GM12873 (cell line): ENCODE measurements around the gene EPB41.

Experiments
- TF ChIP-seq, protein P1 (sequence below): IDR thresholded peaks from 2 replicates; pipeline ENCODE4 v1.5.1; 2012; ENCODE audit warnings: low read depth, mild to moderate bottlenecking, moderate library complexity, low read length, control low read depth; ENCODE audit not compliant: insufficient read depth; ENCODE audit errors: missing control alignments

EPB41 gene

DNA sequence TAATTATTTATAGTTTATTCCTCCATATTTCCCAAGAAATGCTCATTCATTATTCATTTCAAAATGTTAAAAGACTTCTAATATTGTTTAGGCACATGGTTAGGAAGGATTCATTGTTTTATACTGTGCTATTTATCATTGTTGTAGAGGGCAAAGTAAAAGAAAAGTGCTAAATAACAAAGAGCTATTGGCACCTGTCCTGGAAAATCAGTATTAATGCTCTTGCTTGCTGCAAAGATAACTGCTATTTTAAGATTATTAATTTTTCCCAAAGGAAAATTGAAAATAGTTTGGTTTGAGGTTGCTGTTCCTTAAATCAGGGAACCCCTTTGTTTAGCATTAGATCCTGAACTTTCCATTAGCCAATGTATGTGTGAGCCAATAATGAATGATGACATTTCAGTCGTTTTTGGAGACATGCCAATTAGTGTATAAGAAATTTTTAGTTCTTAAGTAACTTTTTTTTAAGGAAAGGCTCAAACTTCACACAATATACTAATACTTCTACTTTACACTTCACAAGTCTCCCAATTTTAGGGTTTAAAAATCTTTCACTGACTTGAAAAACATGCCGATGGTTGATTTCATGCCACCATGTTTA is 39.9 kb downstream of the EPB41 start:
- TF ChIP-seq, protein P1, sequence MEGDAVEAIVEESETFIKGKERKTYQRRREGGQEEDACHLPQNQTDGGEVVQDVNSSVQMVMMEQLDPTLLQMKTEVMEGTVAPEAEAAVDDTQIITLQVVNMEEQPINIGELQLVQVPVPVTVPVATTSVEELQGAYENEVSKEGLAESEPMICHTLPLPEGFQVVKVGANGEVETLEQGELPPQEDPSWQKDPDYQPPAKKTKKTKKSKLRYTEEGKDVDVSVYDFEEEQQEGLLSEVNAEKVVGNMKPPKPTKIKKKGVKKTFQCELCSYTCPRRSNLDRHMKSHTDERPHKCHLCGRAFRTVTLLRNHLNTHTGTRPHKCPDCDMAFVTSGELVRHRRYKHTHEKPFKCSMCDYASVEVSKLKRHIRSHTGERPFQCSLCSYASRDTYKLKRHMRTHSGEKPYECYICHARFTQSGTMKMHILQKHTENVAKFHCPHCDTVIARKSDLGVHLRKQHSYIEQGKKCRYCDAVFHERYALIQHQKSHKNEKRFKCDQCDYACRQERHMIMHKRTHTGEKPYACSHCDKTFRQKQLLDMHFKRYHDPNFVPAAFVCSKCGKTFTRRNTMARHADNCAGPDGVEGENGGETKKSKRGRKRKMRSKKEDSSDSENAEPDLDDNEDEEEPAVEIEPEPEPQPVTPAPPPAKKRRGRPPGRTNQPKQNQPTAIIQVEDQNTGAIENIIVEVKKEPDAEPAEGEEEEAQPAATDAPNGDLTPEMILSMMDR = no peak

DNA sequence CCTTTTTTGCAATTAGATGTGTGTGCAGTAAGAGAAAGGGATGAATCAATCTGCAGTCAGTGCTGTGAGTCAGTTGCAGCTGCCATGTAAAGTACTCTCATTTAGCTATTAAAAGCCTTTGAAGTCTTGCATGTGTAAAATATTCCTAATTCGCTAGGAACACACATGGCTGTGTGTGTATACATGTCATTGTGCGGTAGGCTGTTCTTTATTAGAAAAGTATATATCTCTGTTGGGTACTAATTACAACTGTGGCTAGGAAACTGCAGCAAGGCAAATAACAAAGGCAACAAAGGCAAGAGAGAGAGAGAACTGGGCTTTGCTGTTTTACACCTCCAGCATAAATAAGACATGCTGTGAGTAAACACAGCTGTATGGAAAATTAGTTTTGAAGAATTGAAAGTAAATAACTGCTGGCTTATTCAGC is 41.7 kb downstream of the EPB41 start:
- TF ChIP-seq, protein P1 = no peak

DNA sequence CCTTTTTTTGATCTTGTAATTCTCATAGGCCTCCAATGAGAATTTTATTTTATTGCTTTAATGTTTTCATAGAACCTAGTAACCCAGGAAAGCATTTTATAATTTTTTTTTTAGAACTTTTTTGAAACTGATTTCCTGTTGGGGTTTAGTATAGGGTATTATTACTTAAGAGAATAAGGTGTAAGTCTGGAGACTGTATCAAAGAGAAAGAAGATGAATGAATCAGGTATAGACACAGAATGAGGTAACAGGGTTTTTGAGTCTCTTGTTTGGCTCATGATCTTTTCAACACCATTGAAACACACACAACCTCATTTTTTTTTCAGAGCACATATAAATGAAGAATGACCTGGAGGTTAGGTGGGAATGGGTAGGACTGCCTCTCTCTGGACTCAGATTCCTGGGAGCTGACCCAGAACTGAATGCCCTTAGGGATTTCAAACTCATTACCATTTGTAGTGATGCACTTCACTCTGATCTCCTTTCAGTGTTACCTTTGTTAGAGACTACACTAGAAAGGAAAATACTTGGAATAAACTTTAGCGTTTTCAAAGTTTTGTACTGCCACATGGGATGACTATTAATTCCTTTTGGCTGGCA is 51.0 kb downstream of the EPB41 start:
- TF ChIP-seq, protein P1 = no peak

DNA sequence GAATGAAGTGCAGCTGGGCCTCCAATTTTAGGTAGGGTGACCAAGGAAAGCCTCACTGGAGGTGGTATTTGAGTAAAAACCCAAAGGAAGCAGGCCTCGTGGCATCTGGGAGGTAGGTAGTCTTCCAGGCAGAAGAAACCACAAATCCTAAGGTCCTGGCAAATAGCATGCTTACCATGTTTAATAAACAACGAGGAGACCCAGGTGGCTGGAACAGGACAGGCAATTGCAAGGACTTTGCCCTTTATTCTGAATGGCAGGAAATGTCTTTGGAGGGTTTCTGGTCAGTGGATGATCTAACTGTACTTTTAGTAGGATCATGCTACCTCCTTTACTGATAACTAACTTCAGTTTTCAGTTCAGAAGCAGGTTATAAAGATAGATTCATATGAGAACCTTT is 52.2 kb downstream of the EPB41 start:
- TF ChIP-seq, protein P1 = no peak

DNA sequence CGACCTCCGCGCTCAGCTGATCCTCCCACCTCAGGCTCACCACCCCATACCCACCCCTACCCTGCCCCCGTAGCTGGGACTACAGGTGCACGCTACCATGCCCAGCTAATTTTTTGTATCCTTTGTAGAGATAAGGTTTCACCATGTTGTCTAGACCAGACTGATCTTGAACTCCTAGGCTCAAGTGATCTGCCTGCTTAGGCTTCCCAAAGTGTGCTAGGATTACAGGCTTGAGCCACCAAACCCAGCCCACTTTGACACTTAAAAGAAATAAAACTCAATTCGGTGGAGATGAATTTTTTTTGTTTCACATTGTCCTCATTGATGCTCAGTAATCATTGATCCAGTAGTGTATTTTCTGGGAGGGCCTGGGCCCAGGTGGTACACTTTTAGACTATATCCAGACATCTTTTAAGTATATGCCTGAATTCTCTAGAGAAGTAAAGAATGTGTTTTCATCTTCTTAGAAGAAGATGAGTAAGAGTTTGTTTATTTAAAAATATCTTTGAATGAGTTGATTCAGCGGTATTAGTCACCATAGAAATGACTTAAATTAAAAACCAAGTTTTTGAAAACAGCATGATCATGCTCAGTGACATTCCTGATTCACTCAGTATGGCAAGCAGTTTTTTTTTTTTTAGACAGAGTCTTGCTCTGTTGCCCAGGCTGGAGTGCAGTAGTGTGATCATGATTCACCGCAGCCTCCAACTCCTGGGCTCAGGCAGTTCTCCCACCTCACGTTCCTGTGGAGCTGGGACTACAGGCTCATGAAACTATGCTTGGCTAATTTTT is 57.8 kb downstream of the EPB41 start:
- TF ChIP-seq, protein P1 = no peak

DNA sequence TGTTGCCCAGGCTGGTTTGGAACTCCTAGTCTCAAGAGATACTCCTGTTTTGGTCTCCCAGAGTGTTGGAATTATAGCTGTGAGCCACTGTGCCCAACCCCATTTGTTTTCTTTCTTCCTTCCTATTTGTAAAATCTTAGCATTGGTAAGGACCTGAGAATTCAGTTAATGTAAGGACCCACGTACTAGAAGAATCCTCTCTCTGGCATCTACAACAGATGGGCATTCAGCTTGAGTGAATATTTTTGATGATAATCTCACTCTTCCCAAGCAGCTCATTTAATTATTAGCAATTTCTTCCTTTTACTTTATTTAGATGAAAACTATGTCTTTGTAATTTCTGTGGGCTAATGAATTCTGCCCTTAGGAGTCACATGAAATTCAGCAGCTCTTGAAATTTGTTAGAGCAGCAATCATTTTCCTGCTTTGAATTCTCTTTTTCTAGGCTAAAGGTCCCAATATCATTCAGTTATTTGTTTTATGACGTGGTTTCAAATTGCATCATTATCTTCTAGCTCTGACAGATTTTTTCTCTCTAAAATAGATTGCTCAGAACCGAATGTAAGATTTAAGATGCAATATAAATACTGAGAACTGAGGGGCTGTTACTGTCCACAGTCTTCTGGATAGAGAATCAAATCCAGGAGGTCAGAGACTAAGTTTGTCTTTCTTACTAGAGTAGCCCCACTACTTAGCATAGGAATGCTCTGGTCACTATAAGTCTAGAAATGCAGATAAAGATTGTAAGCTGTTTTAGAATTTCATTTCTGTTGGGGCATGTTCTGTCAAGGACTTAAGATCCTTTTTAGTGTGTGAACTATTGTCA is 59.4 kb downstream of the EPB41 start:
- TF ChIP-seq, protein P1 = no peak
